ENCODE results near the gene GAPVD1. TPM values are rescaled to one million over a fixed set of nuclear protein-coding genes. Genes with fewer than 3 reads are reported as not detected.

The GAPVD1 gene
- total and polyA plus RNA-seq, 2 of the 13 experiments (the other 11 are each of a cell fraction or from before 2014, with no cell fraction given): 11.1 to 33.2 TPM

DNA sequence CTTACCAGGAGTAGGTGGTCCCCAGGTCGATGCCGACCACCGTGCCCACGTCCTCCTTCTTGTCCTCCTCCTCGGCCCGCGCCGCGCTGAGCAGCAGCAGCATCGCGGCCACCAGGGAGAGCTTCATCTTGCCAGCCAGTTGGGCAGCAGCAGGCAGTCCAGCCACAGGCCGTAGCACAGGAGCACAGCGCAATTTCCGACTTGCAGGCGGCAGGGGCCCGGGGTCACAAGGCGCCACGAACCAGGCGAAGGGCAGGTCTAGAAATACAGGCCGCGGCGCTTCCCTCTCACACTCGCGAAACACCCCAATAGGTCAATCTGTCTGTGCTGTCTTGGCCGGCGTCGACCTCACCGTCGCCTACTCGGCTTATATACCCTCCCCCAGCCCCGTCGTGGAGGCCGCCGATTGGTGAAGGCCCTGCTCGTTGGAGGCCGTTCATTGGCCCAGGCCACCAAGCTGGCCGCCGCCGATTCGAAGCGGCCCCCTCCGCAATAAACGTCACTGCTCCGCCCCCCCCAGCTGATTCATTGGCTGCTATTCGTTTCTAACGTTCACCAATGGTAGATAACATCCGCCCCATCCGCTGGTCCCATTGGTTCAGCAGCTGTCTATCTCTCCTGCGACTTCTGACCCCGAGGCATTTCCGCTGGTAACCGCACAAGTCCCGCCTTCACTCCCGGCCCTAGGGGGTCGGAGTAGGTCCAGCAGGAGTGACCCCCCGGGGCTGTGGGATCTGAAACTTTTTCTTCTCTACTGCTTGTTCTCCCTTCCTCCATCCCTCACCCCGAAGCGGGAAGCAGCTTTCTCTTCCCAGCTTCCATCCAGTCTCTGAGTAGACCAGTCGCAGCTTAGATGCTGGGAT lies 20.4 kb upstream of the GAPVD1 start, which contains the start of gene HSPA5 (continued):
- TF ChIP-seq EP300 (IDR thresholded peaks at IDR 0.05; ENCODE audit: low read depth in 2 of 2, low read length in 2 of 2) (peak in 1 of 2 experiments; percentile 5; a peak in 2 of 4 replicates), EP300 (CRISPR knock-in tag; IDR thresholded peaks at IDR 0.05; ENCODE audit: borderline replicate concordance) (0 out of 2 replicates have a peak, but pooled peaks have one; percentile 34), ASH2L (IDR thresholded peaks at IDR 0.05; ENCODE audit: insufficient read length, low read depth, low read length) (peak; percentile 58), ZMYM3 (CRISPR knock-in tag; IDR thresholded peaks at IDR 0.05) (0 out of 2 replicates have a peak, but pooled peaks have one; percentile 25), ZNF296 (CRISPR knock-in tag; conservative IDR thresholded peaks at IDR 0.05) (no peak), ZNF670 (CRISPR knock-in tag; IDR thresholded peaks at IDR 0.05; ENCODE audit: borderline replicate concordance) (peak; percentile 81; the same call in 1 of the 2 replicates), ZFP62 (CRISPR knock-in tag; IDR thresholded peaks at IDR 0.05) (no peak), ZNF619 (CRISPR knock-in tag; IDR thresholded peaks at IDR 0.05) (peak; percentile 79), PAWR (CRISPR knock-in tag; IDR thresholded peaks at IDR 0.05; ENCODE audit: borderline replicate concordance) (no peak), SMC3 (IDR thresholded peaks at IDR 0.05; ENCODE audit: low read length) (no peak), ELF4 (CRISPR knock-in tag; IDR thresholded peaks at IDR 0.05; ENCODE audit: borderline replicate concordance) (0 out of 2 replicates have a peak, but pooled peaks have one; percentile 55), ZNF572 (CRISPR knock-in tag; IDR thresholded peaks at IDR 0.05) (no peak; the same call in 1 of the 2 replicates), IRF2 (CRISPR knock-in tag; IDR thresholded peaks at IDR 0.05) (peak; percentile 69), MED1 (CRISPR knock-in tag; IDR thresholded peaks at IDR 0.05) (peak; percentile 48; the same call in 1 of the 2 replicates), ZNF501 (CRISPR knock-in tag; IDR thresholded peaks at IDR 0.05) (peak; percentile 80), ZNF282 (IDR thresholded peaks at IDR 0.05; ENCODE audit: partially characterized antibody) (no peak)
- TF ChIP-seq, protein P1, sequence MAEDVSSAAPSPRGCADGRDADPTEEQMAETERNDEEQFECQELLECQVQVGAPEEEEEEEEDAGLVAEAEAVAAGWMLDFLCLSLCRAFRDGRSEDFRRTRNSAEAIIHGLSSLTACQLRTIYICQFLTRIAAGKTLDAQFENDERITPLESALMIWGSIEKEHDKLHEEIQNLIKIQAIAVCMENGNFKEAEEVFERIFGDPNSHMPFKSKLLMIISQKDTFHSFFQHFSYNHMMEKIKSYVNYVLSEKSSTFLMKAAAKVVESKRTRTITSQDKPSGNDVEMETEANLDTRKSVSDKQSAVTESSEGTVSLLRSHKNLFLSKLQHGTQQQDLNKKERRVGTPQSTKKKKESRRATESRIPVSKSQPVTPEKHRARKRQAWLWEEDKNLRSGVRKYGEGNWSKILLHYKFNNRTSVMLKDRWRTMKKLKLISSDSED (CRISPR knock-in tag; IDR thresholded peaks at IDR 0.05): no peak
- TF ChIP-seq, protein P2, sequence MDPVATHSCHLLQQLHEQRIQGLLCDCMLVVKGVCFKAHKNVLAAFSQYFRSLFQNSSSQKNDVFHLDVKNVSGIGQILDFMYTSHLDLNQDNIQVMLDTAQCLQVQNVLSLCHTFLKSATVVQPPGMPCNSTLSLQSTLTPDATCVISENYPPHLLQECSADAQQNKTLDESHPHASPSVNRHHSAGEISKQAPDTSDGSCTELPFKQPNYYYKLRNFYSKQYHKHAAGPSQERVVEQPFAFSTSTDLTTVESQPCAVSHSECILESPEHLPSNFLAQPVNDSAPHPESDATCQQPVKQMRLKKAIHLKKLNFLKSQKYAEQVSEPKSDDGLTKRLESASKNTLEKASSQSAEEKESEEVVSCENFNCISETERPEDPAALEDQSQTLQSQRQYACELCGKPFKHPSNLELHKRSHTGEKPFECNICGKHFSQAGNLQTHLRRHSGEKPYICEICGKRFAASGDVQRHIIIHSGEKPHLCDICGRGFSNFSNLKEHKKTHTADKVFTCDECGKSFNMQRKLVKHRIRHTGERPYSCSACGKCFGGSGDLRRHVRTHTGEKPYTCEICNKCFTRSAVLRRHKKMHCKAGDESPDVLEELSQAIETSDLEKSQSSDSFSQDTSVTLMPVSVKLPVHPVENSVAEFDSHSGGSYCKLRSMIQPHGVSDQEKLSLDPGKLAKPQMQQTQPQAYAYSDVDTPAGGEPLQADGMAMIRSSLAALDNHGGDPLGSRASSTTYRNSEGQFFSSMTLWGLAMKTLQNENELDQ (CRISPR knock-in tag; IDR thresholded peaks at IDR 0.05; ENCODE audit: borderline replicate concordance): no peak
- TF ChIP-seq, protein P3, sequence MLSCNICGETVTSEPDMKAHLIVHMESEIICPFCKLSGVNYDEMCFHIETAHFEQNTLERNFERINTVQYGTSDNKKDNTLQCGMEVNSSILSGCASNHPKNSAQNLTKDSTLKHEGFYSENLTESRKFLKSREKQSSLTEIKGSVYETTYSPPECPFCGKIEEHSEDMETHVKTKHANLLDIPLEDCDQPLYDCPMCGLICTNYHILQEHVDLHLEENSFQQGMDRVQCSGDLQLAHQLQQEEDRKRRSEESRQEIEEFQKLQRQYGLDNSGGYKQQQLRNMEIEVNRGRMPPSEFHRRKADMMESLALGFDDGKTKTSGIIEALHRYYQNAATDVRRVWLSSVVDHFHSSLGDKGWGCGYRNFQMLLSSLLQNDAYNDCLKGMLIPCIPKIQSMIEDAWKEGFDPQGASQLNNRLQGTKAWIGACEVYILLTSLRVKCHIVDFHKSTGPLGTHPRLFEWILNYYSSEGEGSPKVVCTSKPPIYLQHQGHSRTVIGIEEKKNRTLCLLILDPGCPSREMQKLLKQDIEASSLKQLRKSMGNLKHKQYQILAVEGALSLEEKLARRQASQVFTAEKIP (CRISPR knock-in tag; IDR thresholded peaks at IDR 0.05; ENCODE audit: borderline replicate concordance): no peak
- TF ChIP-seq, protein P4, sequence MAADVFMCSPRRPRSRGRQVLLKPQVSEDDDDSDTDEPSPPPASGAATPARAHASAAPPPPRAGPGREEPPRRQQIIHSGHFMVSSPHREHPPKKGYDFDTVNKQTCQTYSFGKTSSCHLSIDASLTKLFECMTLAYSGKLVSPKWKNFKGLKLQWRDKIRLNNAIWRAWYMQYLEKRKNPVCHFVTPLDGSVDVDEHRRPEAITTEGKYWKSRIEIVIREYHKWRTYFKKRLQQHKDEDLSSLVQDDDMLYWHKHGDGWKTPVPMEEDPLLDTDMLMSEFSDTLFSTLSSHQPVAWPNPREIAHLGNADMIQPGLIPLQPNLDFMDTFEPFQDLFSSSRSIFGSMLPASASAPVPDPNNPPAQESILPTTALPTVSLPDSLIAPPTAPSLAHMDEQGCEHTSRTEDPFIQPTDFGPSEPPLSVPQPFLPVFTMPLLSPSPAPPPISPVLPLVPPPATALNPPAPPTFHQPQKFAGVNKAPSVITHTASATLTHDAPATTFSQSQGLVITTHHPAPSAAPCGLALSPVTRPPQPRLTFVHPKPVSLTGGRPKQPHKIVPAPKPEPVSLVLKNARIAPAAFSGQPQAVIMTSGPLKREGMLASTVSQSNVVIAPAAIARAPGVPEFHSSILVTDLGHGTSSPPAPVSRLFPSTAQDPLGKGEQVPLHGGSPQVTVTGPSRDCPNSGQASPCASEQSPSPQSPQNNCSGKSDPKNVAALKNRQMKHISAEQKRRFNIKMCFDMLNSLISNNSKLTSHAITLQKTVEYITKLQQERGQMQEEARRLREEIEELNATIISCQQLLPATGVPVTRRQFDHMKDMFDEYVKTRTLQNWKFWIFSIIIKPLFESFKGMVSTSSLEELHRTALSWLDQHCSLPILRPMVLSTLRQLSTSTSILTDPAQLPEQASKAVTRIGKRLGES (CRISPR knock-in tag; IDR thresholded peaks at IDR 0.05; ENCODE audit: borderline replicate concordance): no peak
